H1 (cell line): ENCODE results near the gene GBF1. TPM values are rescaled to one million over a fixed set of nuclear protein-coding genes. Genes with fewer than 3 reads are reported as not detected.

Experiments used
- CTCF ChIA-PET: fragments of 300-600 bp; sonication (Branson Sonifier 250); formaldehyde crosslinking; loops from one replicate; lab custom pipeline; 2021; ENCODE audit not compliant: partially characterized antibody; lab: Charles Lee
- POLR2A ChIA-PET: fragments of 300-600 bp; sonication (Branson Sonifier 250); formaldehyde crosslinking; loops from one replicate; lab custom pipeline; 2021; ENCODE audit warnings: inconsistent platforms; ENCODE audit not compliant: partially characterized antibody; lab: Charles Lee
- DNase-seq, 2 experiments: peaks; one replicate each; pipeline versions ENCODE4 v3.0.0 to v3.0.0-alpha.2; 2010 to 2022; ENCODE audit warnings: low spot score in 2 of 2, low read depth in 1 of 2, mixed read lengths in 1 of 2
- FAIRE-seq: peaks from 2 replicates; lab custom pipeline; 2011; peaks lifted over from hg19 to GRCh38; lab: Jason Lieb, UNC
- H2AFZ ChIP-seq: 2 replicates; pipeline ENCODE4 v1.8.1; 2012; ENCODE audit warnings: low read length, inconsistent platforms
- H2AK5ac ChIP-seq: 2 replicates; pipeline ENCODE4 v1.6.1; 2013; ENCODE audit warnings: low read depth, low read length
- H2BK120ac ChIP-seq: replicated peaks from 2 replicates; pipeline ENCODE3; 2013; ENCODE audit warnings: low read depth, low read length, inconsistent platforms
- H2BK12ac ChIP-seq: 2 replicates; pipeline ENCODE4 v1.6.1; 2013; ENCODE audit warnings: low read depth, low read length
- H2BK15ac ChIP-seq: 2 replicates; pipeline ENCODE4 v1.6.1; 2013; ENCODE audit warnings: low read length
- H2BK20ac ChIP-seq: 2 replicates; pipeline ENCODE4 v1.6.1; 2013; ENCODE audit warnings: low read length
- H2BK5ac ChIP-seq: 2 replicates; pipeline ENCODE4 v1.6.1; 2013; ENCODE audit warnings: low read depth, low read length
- H3K14ac ChIP-seq: 2 replicates; pipeline ENCODE4 v1.6.1; 2013; ENCODE audit warnings: inconsistent platforms; ENCODE audit not compliant: insufficient read length
- H3K18ac ChIP-seq: 2 replicates; pipeline ENCODE4 v1.6.1; 2013; ENCODE audit warnings: low read length; ENCODE audit errors: extremely low read depth
- H3K23ac ChIP-seq: 2 replicates; pipeline ENCODE4 v1.6.1; 2013; ENCODE audit warnings: inconsistent platforms; ENCODE audit not compliant: insufficient read length
- H3K23me2 ChIP-seq: 2 replicates; pipeline ENCODE4 v1.6.1; 2013; ENCODE audit warnings: low read depth, low read length
- H3K27ac ChIP-seq: 2 replicates; pipeline ENCODE4 v1.6.1; 2011; ENCODE audit warnings: low read depth, low read length, inconsistent platforms
- H3K27me3 ChIP-seq, 4 experiments: replicated peaks in 1 of 4; 1 replicate in 1 of 4; 2 replicates in 3 of 4; pipeline versions ENCODE4 v1.6.1 to v1.8.1; 2011 to 2013; ENCODE audit warnings: low read length in 3 of 4, mild to moderate bottlenecking in 3 of 4, inconsistent platforms in 2 of 4, mixed read lengths in 2 of 4, moderate library complexity in 1 of 4; ENCODE audit not compliant: control insufficient read depth in 3 of 4, insufficient read depth in 3 of 4; ENCODE audit errors: extremely low read depth in 1 of 4
- H3K36me3 ChIP-seq, 4 experiments: 2 replicates each; pipeline versions ENCODE4 v1.6.1 to v1.8.1; 2011 to 2013; ENCODE audit warnings: mild to moderate bottlenecking in 4 of 4, low read length in 3 of 4, moderate library complexity in 2 of 4, control low read depth in 1 of 4, inconsistent platforms in 1 of 4; ENCODE audit not compliant: insufficient read depth in 4 of 4, control insufficient read depth in 2 of 4
- H3K4ac ChIP-seq: replicated peaks from 2 replicates; pipeline ENCODE3; 2013; ENCODE audit warnings: low read length, low read depth, mixed read lengths, inconsistent platforms; ENCODE audit not compliant: insufficient read length
- H3K4me1 ChIP-seq, 4 experiments: replicated peaks in 1 of 4; 1 replicate in 1 of 4; 2 replicates in 3 of 4; pipeline versions ENCODE4 v1.6.1 to v1.8.1; 2011 to 2013; ENCODE audit warnings: low read length in 3 of 4, inconsistent platforms in 2 of 4, mixed read lengths in 1 of 4; ENCODE audit not compliant: insufficient read depth in 4 of 4, control insufficient read depth in 3 of 4
- H3K4me2 ChIP-seq, 2 experiments: 2 replicates each; pipeline versions ENCODE4 v1.6.1 to v1.8.1; 2011 to 2013; ENCODE audit warnings: low read depth in 2 of 2, low read length in 2 of 2, control low read depth in 1 of 2, inconsistent platforms in 1 of 2, mild to moderate bottlenecking in 1 of 2; ENCODE audit not compliant: insufficient read depth in 1 of 2
- H3K4me3 ChIP-seq, 4 experiments: fragments of 200-600, 300-600 bp in 1 of 4; sonication (generic), shearing (Covaris generic), sonication (Bioruptor Twin) in 1 of 4; 2 replicates each; pipeline versions ENCODE4 v1.5.1 to v1.8.1; 2011 to 2016; ENCODE audit warnings: low read length in 4 of 4, low read depth in 3 of 4, control low read depth in 2 of 4, inconsistent platforms in 2 of 4, mild to moderate bottlenecking in 2 of 4, mixed read lengths in 1 of 4, moderate library complexity in 1 of 4; ENCODE audit not compliant: insufficient read depth in 2 of 4; ENCODE audit errors: extremely low read depth in 1 of 4
- H3K56ac ChIP-seq: replicated peaks from 2 replicates; pipeline ENCODE3; 2013; ENCODE audit warnings: low read depth, mild to moderate bottlenecking, mixed read lengths, low read length, inconsistent platforms; ENCODE audit not compliant: insufficient read length
- H3K79me1 ChIP-seq: 2 replicates; pipeline ENCODE4 v1.6.1; 2013; ENCODE audit warnings: low read depth, low read length, control low read depth
- H3K79me2 ChIP-seq, 2 experiments: 2 replicates each; pipeline versions ENCODE4 v1.6.1 to v1.8.1; 2012 to 2013; ENCODE audit warnings: low read length in 2 of 2, mild to moderate bottlenecking in 2 of 2, inconsistent platforms in 1 of 2; ENCODE audit not compliant: insufficient read depth in 2 of 2, control insufficient read depth in 1 of 2
- H3K9ac ChIP-seq, 4 experiments: replicated peaks in 1 of 4; 1 replicate in 1 of 4; 2 replicates in 3 of 4; pipeline versions ENCODE4 v1.6.1 to v1.8.1; 2011 to 2013; ENCODE audit warnings: low read depth in 3 of 4, low read length in 3 of 4, control low read depth in 2 of 4, mild to moderate bottlenecking in 2 of 4, moderate library complexity in 2 of 4, inconsistent platforms in 1 of 4; ENCODE audit errors: extremely low read depth in 1 of 4
- H3K9me3 ChIP-seq, 2 experiments: 2 replicates each; pipeline versions ENCODE4 v1.6.1 to v1.8.1; 2012 to 2013; ENCODE audit warnings: mild to moderate bottlenecking in 2 of 2, moderate library complexity in 2 of 2, control low read depth in 1 of 2, inconsistent platforms in 1 of 2, low read depth in 1 of 2, low read length in 1 of 2, mixed read lengths in 1 of 2; ENCODE audit not compliant: insufficient read depth in 2 of 2
- H4K20me1 ChIP-seq, 2 experiments: replicated peaks in 1 of 2; 2 replicates each; pipeline versions ENCODE3 to v1.8.1; 2011 to 2013; ENCODE audit warnings: inconsistent platforms in 2 of 2, low read length in 2 of 2, mild to moderate bottlenecking in 1 of 2; ENCODE audit not compliant: insufficient read depth in 2 of 2, control insufficient read depth in 1 of 2
- H4K5ac ChIP-seq: 2 replicates; pipeline ENCODE4 v1.6.1; 2013; ENCODE audit warnings: low read length, low read depth, mixed read lengths, inconsistent platforms; ENCODE audit not compliant: insufficient read length
- H4K8ac ChIP-seq: 2 replicates; pipeline ENCODE4 v1.8.0; 2013; ENCODE audit warnings: mild to moderate bottlenecking, moderate library complexity, low read length, inconsistent platforms; ENCODE audit not compliant: insufficient read depth; ENCODE audit errors: extremely low read depth
- H4K91ac ChIP-seq: replicated peaks from 2 replicates; pipeline ENCODE3; 2013; ENCODE audit warnings: low read length, mixed read lengths, inconsistent platforms; ENCODE audit not compliant: insufficient read length
- CBX5 ChIP-seq: fragments of 300-800, 300-1000 bp; sonication (generic); IDR thresholded peaks from 2 replicates; pipeline ENCODE4 v1.7.1; 2016; ENCODE audit warnings: antibody characterized with exemption, low read length, low read depth
- CREB1 ChIP-seq: IDR thresholded peaks from 2 replicates; pipeline ENCODE4 v1.6.1; 2012; ENCODE audit warnings: inconsistent platforms
- E2F6 ChIP-seq: IDR thresholded peaks from 2 replicates; pipeline ENCODE4 v1.6.1; 2012; ENCODE audit warnings: inconsistent platforms
- FOSL1 ChIP-seq: IDR thresholded peaks from 2 replicates; pipeline ENCODE4 v1.6.1; 2011; ENCODE audit warnings: mild to moderate bottlenecking, low read depth, low read length, moderate library complexity; ENCODE audit not compliant: insufficient read depth
- GTF2F1 ChIP-seq: IDR thresholded peaks from 2 replicates; pipeline ENCODE4 v1.6.1; 2012; ENCODE audit warnings: low read depth, low read length, improper control_type of control experiment, borderline replicate concordance
- MAX ChIP-seq: IDR thresholded peaks from 2 replicates; pipeline ENCODE4 v1.6.1; 2012; ENCODE audit warnings: inconsistent platforms
- SP1 ChIP-seq: IDR thresholded peaks from 2 replicates; pipeline ENCODE4 v1.6.1; 2011; ENCODE audit warnings: low read depth, low read length
- SUZ12 ChIP-seq: fragments of 200-600 bp; sonication (generic); IDR thresholded peaks from 2 replicates; pipeline ENCODE4 v1.6.1; 2012; ENCODE audit warnings: mild to moderate bottlenecking, inconsistent platforms, low read length, moderate library complexity, mixed read lengths
- ZNF274 ChIP-seq: IDR thresholded peaks from 2 replicates; pipeline ENCODE4 v1.7.0; 2012; ENCODE audit warnings: low read length, borderline replicate concordance; ENCODE audit errors: extremely low read depth
- WGBS, 2 experiments: shearing (Covaris generic) in 1 of 2; methylation state at CpG; one replicate each; pipeline versions ENCODE4 v1.1.6 to v1.1.7; 2013 to 2015; ENCODE audit warnings: low lambda C conversion rate in 2 of 2, mixed read lengths in 2 of 2, inconsistent platforms in 1 of 2, low coverage in 1 of 2, missing lambda C conversion rate in 1 of 2; ENCODE audit not compliant: insufficient replicate concordance in 2 of 2, insufficient coverage in 1 of 2, insufficient read length in 1 of 2; ENCODE audit errors: extremely low coverage in 1 of 2, missing lambda C conversion rate in 1 of 2; 5-methylcytosine and 5-hydroxymethylcytosine counted together
- polyA plus RNA-seq, 7 experiments: library from polyadenylated mRNA; depleted of rRNA in 3 of 7; stranded (reverse) in 5 of 7; unstranded in 2 of 7; fragments of >200 nt in 5 of 7; fragments of 200-250 nt in 2 of 7; gene quantifications; 1 replicate in 5 of 7; 2 replicates in 1 of 7; 4 replicates in 1 of 7; pipeline versions ENCODE4 v1.2.1 to v1.2.3, GENCODE V29; 2011 to 2013; ENCODE audit warnings: missing spikeins in 2 of 7, mixed read lengths in 2 of 7
- total RNA-seq: library from RNA; stranded (reverse); fragmentation: NEBNext Ultra II Directional; extraction: Animal tissue kit (Norgen Biotek cat#: 25700); gene quantifications from 2 replicates; pipeline ENCODE4 v1.2.1, GENCODE V29; 2021
- TF ChIP-seq, protein P1 (sequence below): IDR thresholded peaks from 2 replicates; pipeline ENCODE4 v1.6.1; 2011; ENCODE audit warnings: low read length, improper control_type of control experiment

Gene GBF1
- total and polyA plus RNA-seq, 2 of the 8 experiments (the other 6 are each of a cell fraction or from before 2014, with no cell fraction given): 11.0 to 25.5 TPM

DNA sequence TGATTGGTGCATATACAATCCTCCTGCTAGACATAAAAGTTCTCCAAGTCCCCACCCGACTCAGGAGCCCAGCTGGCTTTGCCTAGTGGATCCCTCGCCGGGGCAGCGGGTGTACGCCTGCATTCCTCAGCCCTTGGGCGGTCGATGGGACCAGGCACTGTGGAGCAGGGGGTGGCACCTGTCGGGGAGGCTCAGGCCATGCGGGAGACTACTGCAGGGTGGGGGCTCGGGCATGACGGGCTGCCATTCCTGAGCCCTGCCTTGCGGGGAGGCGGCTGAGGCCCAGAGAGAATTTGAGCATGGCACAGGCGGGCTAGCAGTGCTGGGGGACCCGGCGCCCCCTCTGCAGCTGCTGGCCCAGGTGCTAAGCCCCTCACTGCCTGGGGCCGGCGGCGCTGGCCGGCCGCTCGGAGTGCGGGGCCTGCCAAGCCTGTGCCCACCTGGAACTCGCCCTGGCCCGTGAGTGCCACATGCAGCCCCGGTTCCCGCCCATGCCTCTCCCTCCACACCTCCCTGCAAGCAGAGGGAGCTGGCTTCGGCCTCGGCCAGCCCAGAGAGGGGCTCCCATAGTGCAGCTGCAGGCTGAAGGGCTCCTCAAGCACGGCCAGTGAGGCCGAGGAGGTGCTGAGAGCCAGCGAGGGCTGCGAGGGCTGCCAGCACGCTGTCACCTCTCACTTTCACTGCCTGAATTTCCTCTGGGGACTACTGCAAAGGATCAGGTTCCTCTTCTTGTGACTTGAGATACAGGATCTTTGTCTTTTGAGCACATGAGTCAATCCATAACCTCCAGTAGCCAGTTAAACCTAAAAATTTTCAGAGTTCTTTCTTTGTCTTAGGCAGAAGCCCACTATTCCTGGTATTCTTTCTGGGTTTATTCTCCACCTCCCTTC is 44.3 kb upstream of the GBF1 start:
- Histone ChIP-seq H3K27me3 (peaks cover 0 to 2% (median 0%) of the 10 kb centered on the region in 4 experiments; a peak in 1 of 7 replicates), H3K36me3 (no peaks in the 10 kb centered on the region; a peak in 1 of 8 replicates), H3K4ac (no peak overlapping the region), H4K5ac (no peak overlapping the region), H3K23me2 (no peaks in the 10 kb centered on the region), H2BK20ac (no peak overlapping the region), H2BK15ac (no peak overlapping the region), H3K4me2 (no peak overlapping the region), H3K56ac (no peak overlapping the region), H2AFZ (no peak overlapping the region), H3K79me1 (no peaks in the 10 kb centered on the region), H3K9me3 (peaks cover 15 to 27% of the 10 kb centered on the region in 2 experiments), H2BK5ac (no peak overlapping the region), H3K18ac (no peak overlapping the region), H3K23ac (no peak overlapping the region), H4K20me1 (no peaks in the 10 kb centered on the region), H4K8ac (no peak overlapping the region), H3K14ac (no peak overlapping the region), H3K9ac (no peak overlapping the region), H2BK120ac (no peak overlapping the region), H3K4me1 (no peaks in the 10 kb centered on the region), H2AK5ac (no peak overlapping the region), H4K91ac (no peak overlapping the region), H2BK12ac (no peak overlapping the region), H3K27ac (no peak overlapping the region), H3K4me3 (no peak overlapping the region), H3K79me2 (no peaks in the 10 kb centered on the region)
- ChIA-PET POLR2A (no interaction called here), CTCF (interaction anchor here (0.6 to 1.6 kb wide), 3 partner anchors 12 to 30 kb away, joined by 4 to 5 read pairs (median 4); no protein-coding TSS in a partner anchor)
- no peak for DNase-seq
- FAIRE-seq: no peak
- WGBS, 2 experiments: 93% methylated on average over 22 of the region's 34 CpGs; no CpG with 5 or more reads in 1 of the 2 experiments
- no peak for TF ChIP-seq CREB1
- no peak for TF ChIP-seq ZNF274
- no peak for TF ChIP-seq CBX5
- TF ChIP-seq, protein P1, sequence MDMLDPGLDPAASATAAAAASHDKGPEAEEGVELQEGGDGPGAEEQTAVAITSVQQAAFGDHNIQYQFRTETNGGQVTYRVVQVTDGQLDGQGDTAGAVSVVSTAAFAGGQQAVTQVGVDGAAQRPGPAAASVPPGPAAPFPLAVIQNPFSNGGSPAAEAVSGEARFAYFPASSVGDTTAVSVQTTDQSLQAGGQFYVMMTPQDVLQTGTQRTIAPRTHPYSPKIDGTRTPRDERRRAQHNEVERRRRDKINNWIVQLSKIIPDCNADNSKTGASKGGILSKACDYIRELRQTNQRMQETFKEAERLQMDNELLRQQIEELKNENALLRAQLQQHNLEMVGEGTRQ: no peak
- TF ChIP-seq FOSL1: no peak
- no peak for TF ChIP-seq MAX
- TF ChIP-seq GTF2F1: no peak
- no peak for TF ChIP-seq SUZ12
- TF ChIP-seq E2F6: no peak
- no peak for TF ChIP-seq SP1
